HG03103 (cell line): ENCODE measurements around the gene CETN2.

Source experiments
- ATAC-seq: cut with Tn5 transposase; IDR thresholded peaks from one replicate; pipeline ENCODE4 v1.9.1; 2021; ENCODE audit warnings: low read depth; ENCODE audit not compliant: unreplicated experiment

Gene CETN2

GRCh38 chrX:152833378-152833777 lies 2.8 kb upstream of the CETN2 start:
- no peak for ATAC-seq

GRCh38 chrX:152832520-152832919 lies 2.0 kb upstream of the CETN2 start:
- no peak for ATAC-seq

GRCh38 chrX:152831391-152831790 lies 834 bp upstream of the CETN2 start:
- ATAC-seq, result no peak

- no peak for ATAC-seq
Observed at GRCh38 chrX:152824841-152825374, 5.6 kb downstream of the CETN2 start.

- no peak for ATAC-seq
Observed at GRCh38 chrX:152823657-152824056, 6.9 kb downstream of the CETN2 start.

- no peak for ATAC-seq
Observed at GRCh38 chrX:152822383-152823086, 8.0 kb downstream of the CETN2 start.

GRCh38 chrX:152821145-152821765 lies 9.3 kb downstream of the CETN2 start:
- ATAC-seq, result no peak

GRCh38 chrX:152819732-152820131 lies 10.8 kb downstream of the CETN2 start:
- ATAC-seq, result no peak

- ATAC-seq, result no peak
Observed at GRCh38 chrX:152819266-152819665, 11.3 kb downstream of the CETN2 start.

GRCh38 chrX:152818356-152818755 lies 12.2 kb downstream of the CETN2 start:
- no peak for ATAC-seq

- ATAC-seq, result no peak
Observed at GRCh38 chrX:152817078-152817764, 13.3 kb downstream of the CETN2 start.

- no peak for ATAC-seq
Observed at GRCh38 chrX:152814048-152814447, 16.5 kb downstream of the CETN2 start.

GRCh38 chrX:152813206-152813605 lies 17.4 kb downstream of the CETN2 start:
- no peak for ATAC-seq

GRCh38 chrX:152810403-152810802 lies 20.2 kb downstream of the CETN2 start:
- no peak for ATAC-seq

GRCh38 chrX:152806035-152806434 lies 24.5 kb downstream of the CETN2 start:
- no peak for ATAC-seq

GRCh38 chrX:152798945-152799344 lies 31.6 kb downstream of the CETN2 start:
- ATAC-seq, result no peak

GRCh38 chrX:152787062-152787461 lies 43.5 kb downstream of the CETN2 start:
- peak; percentile 95 for ATAC-seq
